WTC11 (cell line): Measurements from ENCODE around the gene IRS4.

Source experiments
- ESRRA ChIP-seq: sonication (generic); formaldehyde crosslinking; IDR thresholded peaks from 2 replicates; pipeline ENCODE4 v1.8.1; 2022; ENCODE audit warnings: mild to moderate bottlenecking, missing genetic modification reagents, borderline replicate concordance
- ETV6 ChIP-seq: sonication (generic); formaldehyde crosslinking; IDR thresholded peaks from 2 replicates; pipeline ENCODE4 v1.8.1; 2022; ENCODE audit warnings: mild to moderate bottlenecking, missing genetic modification reagents
- GRHL2 ChIP-seq: fragments of 250-450 bp; sonication (Bioruptor Pico); IDR thresholded peaks from 2 replicates; pipeline ENCODE4 v1.8.0; 2022; ENCODE audit warnings: mild to moderate bottlenecking, moderate library complexity; ENCODE audit not compliant: insufficient replicate concordance, severe bottlenecking
- ZNF263 ChIP-seq: sonication (generic); formaldehyde crosslinking; IDR thresholded peaks from 2 replicates; pipeline ENCODE4 v1.8.1; 2022; ENCODE audit warnings: low read depth, mild to moderate bottlenecking, moderate library complexity, missing genetic modification reagents
- TF ChIP-seq, protein P1 (sequence below): fragments of 200-600 bp; IDR thresholded peaks from 2 replicates; pipeline ENCODE4 v1.8.0; 2022; ENCODE audit warnings: antibody characterized with exemption

GRCh38 chrX:108696690-108697089 lies 39.7 kb downstream of the IRS4 start:
- TF ChIP-seq GRHL2 (CRISPR knock-in tag), result no peak
- TF ChIP-seq ETV6 (CRISPR knock-in tag), result no peak
- TF ChIP-seq, protein P1, sequence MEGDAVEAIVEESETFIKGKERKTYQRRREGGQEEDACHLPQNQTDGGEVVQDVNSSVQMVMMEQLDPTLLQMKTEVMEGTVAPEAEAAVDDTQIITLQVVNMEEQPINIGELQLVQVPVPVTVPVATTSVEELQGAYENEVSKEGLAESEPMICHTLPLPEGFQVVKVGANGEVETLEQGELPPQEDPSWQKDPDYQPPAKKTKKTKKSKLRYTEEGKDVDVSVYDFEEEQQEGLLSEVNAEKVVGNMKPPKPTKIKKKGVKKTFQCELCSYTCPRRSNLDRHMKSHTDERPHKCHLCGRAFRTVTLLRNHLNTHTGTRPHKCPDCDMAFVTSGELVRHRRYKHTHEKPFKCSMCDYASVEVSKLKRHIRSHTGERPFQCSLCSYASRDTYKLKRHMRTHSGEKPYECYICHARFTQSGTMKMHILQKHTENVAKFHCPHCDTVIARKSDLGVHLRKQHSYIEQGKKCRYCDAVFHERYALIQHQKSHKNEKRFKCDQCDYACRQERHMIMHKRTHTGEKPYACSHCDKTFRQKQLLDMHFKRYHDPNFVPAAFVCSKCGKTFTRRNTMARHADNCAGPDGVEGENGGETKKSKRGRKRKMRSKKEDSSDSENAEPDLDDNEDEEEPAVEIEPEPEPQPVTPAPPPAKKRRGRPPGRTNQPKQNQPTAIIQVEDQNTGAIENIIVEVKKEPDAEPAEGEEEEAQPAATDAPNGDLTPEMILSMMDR, result no peak
- TF ChIP-seq ZNF263 (CRISPR knock-in tag), result no peak
- TF ChIP-seq ESRRA (CRISPR knock-in tag), result no peak
